ENCODE measurements around the gene ARHGAP10.

DNA sequence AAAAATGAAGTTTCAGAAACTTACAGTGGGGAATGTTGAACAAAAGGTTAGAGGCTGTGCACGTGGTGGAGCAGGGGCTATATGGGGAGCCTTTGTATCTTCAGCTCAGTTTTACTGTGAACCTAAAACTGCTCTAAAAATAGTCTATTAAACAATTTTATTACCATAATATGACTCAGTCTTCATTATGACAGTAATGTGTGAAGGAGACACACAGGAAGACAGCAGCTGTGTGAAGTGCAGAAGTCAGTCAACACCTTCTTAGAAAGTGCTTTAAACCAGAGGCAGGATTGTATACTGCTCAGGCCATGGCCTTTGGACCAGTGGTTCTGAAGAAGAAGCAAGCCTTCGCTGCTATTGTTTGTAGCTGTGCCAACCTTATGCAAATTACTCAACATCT lies 89.7 kb downstream of the ARHGAP10 start:
- TF ChIP-seq POLR2A (IDR thresholded peaks at IDR 0.05; ENCODE audit: low read depth, low read length) (no peak), CHD1 (IDR thresholded peaks at IDR 0.05; ENCODE audit: low read depth, low read length) (no peak), POLR2AphosphoS5 (IDR thresholded peaks at IDR 0.05; ENCODE audit: low read length) (no peak), PRDM15 (CRISPR knock-in tag; IDR thresholded peaks at IDR 0.05) (no peak), EGR1 (IDR thresholded peaks at IDR 0.05; ENCODE audit: borderline replicate concordance in 1 of 2, low read depth in 2 of 2, low read length in 2 of 2) (no peak), EZH2 (IDR thresholded peaks at IDR 0.05; ENCODE audit: borderline replicate concordance, control insufficient read depth, low read depth, low read length) (no peak), ZNF24 (IDR thresholded peaks at IDR 0.05) (no peak), RAD21 (IDR thresholded peaks at IDR 0.05; ENCODE audit: insufficient read depth, low read depth, low read length) (no peak), MEF2B (IDR thresholded peaks at IDR 0.05; ENCODE audit: partially characterized antibody, poor library complexity, severe bottlenecking) (peak; percentile 50), CUX1 (IDR thresholded peaks at IDR 0.05; ENCODE audit: insufficient replicate concordance, low read depth, low read length) (no peak), POLR2AphosphoS2 (IDR thresholded peaks at IDR 0.05; ENCODE audit: low read depth, low read length) (no peak)
- TF ChIP-seq, protein P1, sequence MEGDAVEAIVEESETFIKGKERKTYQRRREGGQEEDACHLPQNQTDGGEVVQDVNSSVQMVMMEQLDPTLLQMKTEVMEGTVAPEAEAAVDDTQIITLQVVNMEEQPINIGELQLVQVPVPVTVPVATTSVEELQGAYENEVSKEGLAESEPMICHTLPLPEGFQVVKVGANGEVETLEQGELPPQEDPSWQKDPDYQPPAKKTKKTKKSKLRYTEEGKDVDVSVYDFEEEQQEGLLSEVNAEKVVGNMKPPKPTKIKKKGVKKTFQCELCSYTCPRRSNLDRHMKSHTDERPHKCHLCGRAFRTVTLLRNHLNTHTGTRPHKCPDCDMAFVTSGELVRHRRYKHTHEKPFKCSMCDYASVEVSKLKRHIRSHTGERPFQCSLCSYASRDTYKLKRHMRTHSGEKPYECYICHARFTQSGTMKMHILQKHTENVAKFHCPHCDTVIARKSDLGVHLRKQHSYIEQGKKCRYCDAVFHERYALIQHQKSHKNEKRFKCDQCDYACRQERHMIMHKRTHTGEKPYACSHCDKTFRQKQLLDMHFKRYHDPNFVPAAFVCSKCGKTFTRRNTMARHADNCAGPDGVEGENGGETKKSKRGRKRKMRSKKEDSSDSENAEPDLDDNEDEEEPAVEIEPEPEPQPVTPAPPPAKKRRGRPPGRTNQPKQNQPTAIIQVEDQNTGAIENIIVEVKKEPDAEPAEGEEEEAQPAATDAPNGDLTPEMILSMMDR (IDR thresholded peaks at IDR 0.05 in 2 of 3, conservative IDR thresholded peaks at IDR 0.05 in 1 of 3; ENCODE audit: control insufficient read depth in 2 of 3, extremely low read depth in 1 of 3, insufficient read depth in 1 of 3, low read depth in 3 of 3, low read length in 3 of 3) = no peak

All from GM12878 (cell line).